Amniotic epithelial cell (primary cell): ENCODE results near the gene IL1RN.
A peak's percentile ranks its signal among the peaks of the same experiment; 100 is the strongest.

Experiments
- DNase-seq: peaks from one replicate; pipeline ENCODE4 v3.0.0-alpha.2; 2010; ENCODE audit warnings: low read depth

Gene IL1RN

DNA sequence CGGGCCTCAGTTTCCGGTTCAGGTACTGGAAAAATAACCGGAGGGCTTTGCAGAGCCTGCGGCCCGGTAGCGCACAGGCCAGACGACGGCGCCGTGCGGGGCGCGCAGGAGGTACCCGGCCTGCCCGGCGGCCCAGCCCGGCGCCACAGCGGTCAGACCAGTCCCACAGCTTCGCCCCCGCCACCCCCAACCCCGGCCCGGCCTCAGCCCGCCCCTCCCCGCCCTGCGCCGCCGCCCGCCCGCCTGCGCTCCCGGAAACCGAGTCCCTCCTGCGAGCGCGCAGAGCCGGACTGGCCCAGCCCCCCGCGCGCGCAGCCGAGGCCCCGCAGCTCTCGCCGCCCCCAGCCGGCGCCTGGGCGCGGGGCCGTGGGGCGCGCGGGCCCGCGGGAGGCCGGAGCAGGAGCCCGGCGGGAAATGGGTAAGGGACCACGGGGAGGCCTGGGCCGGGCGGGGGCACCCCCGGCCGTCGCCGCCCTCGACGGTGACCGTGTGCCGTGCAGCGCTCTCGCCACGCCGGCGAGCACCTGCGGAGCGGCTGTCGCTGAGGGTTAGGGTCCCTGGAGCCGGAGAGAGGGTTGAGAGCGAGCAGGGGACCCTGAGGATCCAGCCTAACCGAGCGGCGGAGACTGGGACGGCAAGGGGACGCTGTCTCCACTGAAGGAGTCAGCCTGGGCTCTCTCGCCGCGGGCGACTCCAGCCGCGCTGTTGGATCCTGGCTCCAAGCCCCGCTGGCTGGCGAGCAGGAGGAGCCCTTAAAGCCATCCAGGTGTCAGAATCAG, 29.9 kb downstream of the IL1RN start:
- DNase-seq, result no peak

DNA sequence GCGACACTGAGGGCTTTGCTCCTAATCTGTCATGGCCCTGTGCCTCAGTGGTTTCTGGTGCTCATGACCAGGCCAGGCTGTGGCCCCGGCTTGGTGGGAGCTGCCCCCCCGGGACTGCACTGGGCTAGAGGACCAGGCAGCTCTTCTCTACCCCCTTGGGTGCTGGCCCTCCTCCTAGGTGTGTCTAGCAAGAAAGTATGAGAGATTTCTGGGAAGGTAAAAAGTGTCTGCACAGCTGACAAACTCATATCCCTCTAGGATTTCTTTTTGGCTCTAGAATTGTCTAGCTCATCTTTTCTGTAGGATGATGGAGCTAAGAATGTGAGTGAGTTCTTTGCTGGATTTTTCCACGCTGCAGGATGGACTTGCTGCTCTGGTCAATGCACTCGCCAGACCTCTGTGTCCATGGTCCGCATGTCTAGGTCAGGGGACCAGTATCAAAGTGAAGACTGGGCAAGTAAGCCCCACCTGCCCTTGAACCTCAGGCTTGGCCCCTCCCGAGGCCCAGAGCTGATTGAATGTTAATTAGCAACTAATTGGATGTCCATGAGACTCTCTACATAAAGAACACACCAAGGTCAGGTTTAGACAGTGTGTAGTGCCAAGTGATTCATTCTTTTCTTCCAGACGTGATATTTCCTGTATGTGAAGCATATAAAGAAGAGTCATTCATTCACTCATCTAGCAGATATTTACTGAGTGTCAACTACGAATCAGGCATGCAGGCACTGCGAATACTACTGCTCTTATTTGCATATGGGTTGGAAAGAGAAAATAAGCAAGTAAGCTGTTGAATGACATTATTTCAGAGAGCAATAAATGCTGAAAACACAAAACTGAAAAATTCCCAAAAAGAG, 30.7 kb downstream of the IL1RN start:
- DNase-seq, result peak; percentile 29

GRCh38 chr2:113158884-113159553, 31.6 kb downstream of the IL1RN start:
- no peak for DNase-seq

DNA sequence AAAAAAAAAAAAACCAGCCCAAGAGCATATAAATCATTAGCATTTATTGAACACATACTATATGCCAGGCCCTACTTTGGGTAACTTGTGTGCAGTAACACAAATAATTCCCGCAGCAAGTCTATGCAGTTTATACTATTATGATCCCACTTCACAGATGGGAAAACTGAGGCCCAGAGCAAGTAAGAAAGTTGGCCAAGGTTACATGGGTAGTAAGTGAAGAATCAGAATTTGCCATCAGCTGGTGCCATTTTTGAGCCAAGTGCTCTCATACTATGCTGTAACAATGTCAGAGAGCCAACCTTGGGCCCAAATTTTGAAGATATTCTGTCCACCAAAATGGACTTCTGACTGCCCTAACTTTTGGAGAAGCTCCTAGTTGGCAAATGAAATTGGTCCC, 32.9 kb downstream of the IL1RN start:
- DNase-seq, result no peak

DNA sequence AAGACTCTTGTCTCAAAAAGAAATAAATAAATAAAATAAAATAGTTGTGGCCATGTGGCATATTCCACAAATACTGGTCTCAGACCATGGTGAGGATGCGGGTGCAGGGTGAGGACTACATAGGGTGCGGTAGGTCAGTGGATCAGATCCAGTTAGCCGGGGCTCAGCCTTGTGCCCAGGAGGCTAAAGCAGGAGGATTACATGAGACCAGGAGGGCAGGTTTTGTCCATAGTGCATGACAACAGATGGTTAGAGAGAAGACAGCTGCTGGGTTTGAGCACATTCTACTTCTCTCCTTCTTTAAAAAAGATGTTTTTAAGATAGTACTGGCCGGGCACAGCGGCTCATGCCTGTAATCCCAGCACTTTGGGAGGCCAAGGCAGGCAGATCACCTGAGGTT, 33.6 kb downstream of the IL1RN start:
- DNase-seq, result no peak

- no peak for DNase-seq
Observed at GRCh38 chr2:113162173-113162572, 34.8 kb downstream of the IL1RN start.

DNA sequence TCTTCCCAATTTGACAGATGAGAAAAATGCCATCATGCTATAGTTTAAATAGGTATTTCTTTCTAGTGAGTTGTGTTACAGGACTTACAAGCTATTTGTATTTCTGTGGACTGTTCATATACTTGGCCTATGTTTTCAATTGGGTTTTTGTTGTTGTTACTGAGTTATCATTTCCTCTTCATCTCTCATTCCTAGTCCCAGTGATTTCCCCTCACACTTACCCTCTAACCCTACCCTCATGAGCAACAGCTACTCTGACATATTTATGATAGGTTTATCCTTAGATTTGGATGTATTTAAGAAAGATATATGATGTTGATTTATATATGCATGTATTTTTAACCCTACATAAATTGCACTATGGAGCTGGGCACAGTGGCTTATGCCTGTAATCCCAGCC, 35.5 kb downstream of the IL1RN start:
- DNase-seq, result no peak

DNA sequence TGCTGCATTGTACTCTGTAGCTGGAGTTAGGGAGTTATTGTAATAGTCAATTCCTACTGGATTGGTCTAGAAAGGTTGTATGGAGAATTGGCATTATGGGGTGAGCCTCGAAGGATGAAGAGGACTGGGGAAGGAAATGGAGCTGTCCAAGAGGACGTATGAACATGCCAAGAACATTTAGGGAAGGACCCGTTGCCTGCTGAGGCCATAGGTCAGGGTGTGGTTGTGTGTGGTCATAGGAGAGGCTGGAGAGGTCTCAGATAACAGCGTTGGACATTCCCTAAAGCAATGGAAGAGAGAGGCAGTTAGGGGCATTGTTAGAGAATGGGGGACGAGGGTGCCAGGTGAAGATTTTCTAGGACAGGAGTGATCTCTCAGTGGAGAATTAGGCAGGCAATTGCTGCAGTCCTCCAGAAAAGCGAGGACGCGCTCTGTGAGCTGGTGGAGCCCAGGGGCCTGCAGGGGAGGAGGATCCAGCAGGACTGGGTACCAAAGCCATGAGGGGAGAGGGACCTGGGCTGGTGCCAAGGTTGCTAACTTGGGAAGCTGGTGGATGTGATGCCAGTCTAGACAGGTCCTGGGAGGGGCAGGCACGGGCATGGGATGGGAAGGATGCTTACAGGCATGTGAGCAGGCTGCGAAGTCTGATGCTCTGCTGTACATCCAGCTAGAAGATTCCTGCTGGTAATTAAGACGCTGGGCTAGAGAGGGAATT, 37.0 kb downstream of the IL1RN start:
- DNase-seq, result no peak

DNA sequence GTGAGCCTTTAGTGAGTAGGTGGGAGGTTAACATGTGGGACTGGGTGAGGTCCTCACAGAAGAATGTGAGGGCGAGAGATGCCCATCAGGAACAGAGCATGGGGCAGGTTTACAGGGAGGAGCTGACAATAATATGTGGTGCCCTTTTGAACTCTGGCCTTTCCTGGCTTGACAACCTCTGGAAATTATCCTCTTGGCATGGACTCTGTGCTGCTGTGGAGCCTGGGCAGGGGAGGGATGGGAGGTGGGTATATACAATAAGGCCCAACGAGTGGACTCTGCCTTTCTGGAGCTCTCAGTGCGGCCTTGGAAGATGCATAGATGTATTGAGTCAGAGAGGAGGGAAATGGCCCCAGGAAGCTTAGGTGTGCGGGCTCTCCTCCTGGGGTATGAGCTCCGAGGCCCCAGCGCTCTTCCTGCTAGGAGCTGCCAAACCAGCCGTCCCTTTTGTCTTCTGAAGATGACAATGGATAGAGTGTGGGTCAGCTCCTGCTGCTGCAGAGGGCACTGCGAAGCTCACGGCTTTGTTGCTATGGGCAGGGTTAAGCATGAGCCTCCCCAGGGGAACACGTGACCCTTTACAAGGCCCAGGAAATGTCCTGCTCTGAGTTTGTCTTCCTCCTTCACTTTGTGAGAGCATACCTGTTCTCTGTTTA, 37.7 kb downstream of the IL1RN start:
- DNase-seq, result no peak

- DNase-seq, result no peak
Observed at GRCh38 chr2:113166187-113166645, 38.8 kb downstream of the IL1RN start.

GRCh38 chr2:113167115-113167932, 39.9 kb downstream of the IL1RN start:
- DNase-seq, result no peak

- no peak for DNase-seq
Observed at GRCh38 chr2:113167962-113168340, 40.6 kb downstream of the IL1RN start.

- no peak for DNase-seq
Observed at GRCh38 chr2:113169002-113169530, 41.7 kb downstream of the IL1RN start.

- no peak for DNase-seq
Observed at GRCh38 chr2:113169586-113169985, 42.2 kb downstream of the IL1RN start.

GRCh38 chr2:113171334-113172075, 44.1 kb downstream of the IL1RN start:
- DNase-seq, result no peak

DNA sequence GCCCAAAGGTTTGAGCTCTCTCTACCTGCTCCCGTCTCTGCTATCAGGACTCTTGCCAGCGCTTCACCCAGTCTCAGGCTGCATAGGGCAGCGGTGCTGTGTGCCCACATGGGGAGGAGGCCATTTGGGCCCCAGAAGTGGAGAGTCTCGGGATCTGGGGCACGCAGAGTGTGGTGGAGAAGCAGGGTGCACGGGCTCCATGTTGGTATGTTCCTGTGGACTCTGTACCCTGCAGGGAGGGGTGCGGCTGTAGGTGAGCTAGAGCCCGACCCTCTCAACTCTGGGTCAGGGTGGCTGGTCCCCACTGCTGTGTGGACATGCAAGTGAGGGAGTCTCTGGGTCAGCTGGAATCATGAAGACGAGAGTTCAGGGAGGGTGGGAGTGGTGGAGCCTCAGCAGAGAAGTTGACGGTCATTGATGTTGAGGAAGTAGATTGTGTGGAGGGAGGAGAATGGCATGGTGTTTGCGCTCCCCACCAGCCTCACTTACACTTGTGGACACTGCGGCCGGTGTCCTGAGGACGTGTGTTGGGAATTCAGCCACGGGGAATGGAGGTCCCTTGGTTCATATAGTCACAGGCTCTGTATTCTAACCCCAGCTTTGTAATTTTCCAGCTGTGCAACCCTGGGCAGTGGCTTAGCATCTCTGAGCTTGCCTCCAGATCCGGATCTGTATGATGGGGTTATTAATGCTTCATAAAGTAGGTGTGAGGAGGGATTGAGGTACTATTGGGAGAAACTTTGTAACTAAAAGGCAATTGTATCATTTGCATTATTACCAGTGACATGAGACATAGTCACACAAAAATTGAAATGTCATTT, 45.5 kb downstream of the IL1RN start:
- no peak for DNase-seq

GRCh38 chr2:113173542-113174375, 46.4 kb downstream of the IL1RN start, which contains the start of gene PSD4:
Gene PSD4, plus strand, starts transcription at chr2:113173971. Its CDS starts 8,486 bp downstream, at chr2:113182457.
- peak; percentile 17 for DNase-seq

DNA sequence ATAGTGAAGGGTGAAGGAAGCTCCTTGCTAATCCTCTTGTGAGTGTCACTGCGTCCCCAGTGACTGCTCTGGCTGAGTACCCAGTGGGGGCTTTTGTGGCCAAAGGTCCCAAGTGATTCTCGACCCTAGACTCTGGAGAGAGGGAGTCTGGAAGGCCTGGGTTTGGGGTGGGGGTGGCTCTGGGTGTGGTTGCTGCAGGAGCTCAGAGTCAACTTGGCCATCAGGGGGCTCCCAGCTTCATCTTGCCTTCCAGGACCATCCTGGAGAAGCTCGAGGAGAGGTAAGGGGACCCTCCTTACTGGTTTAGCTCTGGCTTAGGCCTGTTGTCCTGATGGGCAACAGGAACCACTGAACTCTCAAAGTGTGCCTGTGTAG, 47.0 kb downstream of the IL1RN start:
- DNase-seq, result no peak
